Fibroblast of the aortic adventitia (primary cell): ENCODE measurements around the gene PAPPA. TPM values are rescaled to one million over a fixed set of nuclear protein-coding genes. Genes with fewer than 3 reads are reported as not detected.

Experiments used
- DNase-seq: peaks from one replicate; pipeline ENCODE4 v3.0.0-alpha.2; 2010; ENCODE audit warnings: low read depth
- H3K4me3 ChIP-seq: 2 replicates; pipeline ENCODE4 v1.5.1; 2011; ENCODE audit warnings: low read depth, mild to moderate bottlenecking, control low read depth, low read length, moderate library complexity
- total RNA-seq: library from RNA; depleted of rRNA; stranded (reverse); fragments of >200 nt; gene quantifications from 2 replicates; pipeline ENCODE4 v1.2.3, GENCODE V29; 2012; ENCODE audit warnings: low replicate concordance
- TF ChIP-seq, protein P1 (sequence below): IDR thresholded peaks from 2 replicates; pipeline ENCODE4 v1.5.1; 2011; ENCODE audit warnings: mild to moderate bottlenecking, low read length, control low read depth, inconsistent platforms; ENCODE audit not compliant: insufficient read depth

The PAPPA gene
- total RNA-seq, 1 donor, result 80.5 TPM

DNA sequence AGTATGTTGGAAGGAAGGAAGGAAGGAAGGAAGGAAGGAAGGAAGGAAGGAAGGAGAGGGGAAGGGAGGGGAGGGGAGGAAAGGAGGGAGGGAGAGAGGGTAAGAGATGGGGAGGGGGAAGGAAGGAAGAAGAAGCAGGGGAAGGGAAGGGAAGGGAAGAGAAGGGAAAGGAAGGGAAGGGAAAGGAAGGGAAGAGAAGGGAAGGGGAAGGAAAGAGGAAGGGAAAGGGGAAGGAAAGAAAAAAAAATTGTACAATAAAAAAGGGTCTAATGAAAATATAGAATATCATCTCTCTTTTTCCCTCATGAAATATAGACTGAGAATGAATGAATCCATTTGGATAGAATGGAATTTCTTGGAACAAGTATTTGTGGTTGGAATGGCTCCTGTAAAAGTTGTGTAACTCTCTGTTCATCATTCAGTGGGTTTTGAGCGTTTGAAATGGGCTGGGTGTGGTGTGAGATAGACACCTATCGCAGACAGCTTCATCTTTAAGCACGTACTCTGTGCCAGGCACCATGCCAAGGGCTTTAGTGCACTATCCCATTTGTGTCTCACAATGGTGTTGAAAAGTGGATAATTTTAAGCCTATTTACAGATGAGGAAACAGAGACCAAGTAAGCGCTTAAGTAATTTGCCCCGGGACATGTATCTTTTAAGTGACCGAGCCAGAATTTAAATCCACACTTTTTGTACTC is 11.6 kb upstream of the PAPPA start:
- peak; percentile 77 for DNase-seq
- no peak overlapping the region for H3K4me3 ChIP-seq
- TF ChIP-seq, protein P1, sequence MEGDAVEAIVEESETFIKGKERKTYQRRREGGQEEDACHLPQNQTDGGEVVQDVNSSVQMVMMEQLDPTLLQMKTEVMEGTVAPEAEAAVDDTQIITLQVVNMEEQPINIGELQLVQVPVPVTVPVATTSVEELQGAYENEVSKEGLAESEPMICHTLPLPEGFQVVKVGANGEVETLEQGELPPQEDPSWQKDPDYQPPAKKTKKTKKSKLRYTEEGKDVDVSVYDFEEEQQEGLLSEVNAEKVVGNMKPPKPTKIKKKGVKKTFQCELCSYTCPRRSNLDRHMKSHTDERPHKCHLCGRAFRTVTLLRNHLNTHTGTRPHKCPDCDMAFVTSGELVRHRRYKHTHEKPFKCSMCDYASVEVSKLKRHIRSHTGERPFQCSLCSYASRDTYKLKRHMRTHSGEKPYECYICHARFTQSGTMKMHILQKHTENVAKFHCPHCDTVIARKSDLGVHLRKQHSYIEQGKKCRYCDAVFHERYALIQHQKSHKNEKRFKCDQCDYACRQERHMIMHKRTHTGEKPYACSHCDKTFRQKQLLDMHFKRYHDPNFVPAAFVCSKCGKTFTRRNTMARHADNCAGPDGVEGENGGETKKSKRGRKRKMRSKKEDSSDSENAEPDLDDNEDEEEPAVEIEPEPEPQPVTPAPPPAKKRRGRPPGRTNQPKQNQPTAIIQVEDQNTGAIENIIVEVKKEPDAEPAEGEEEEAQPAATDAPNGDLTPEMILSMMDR, result no peak

DNA sequence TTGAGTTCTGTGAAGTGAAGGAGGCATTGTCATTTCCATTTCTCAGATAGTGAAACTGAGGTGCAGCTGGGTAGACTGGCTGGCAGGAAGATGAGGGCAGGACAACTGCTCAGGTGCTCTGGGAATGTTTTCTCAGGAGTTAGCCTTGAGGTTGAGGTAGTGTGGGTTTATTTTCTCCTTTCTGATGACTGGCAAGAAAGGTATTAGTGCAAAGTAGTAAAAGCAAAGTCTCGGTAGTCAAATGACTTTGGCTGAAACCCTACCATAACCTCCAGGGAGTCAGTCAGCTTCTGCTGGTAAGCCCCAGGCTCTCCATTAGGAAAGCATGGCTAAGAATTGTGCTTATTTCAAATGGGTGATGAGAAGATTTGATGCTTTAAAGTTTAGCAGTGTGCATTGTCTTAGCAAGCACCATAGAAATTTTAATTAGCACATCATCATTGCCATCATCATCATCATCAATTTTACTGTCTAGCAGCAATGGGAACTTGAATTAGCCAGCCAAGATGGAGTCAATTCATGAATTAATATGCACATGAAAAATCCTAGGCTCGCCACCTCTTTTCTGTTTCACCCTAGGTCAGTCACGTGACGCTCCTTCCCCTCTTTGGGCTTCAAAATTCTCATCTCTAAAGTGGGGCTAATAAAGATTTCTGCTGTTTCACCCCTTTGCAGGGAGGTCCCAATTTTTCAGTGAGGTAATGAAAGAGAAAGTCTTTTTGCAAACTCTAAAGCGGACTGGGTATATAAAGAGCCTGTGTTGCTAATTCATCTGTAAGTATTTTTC is 10.7 kb upstream of the PAPPA start:
- TF ChIP-seq, protein P1, result no peak
- DNase-seq, result no peak
- H3K4me3 ChIP-seq, result no peak overlapping the region

DNA sequence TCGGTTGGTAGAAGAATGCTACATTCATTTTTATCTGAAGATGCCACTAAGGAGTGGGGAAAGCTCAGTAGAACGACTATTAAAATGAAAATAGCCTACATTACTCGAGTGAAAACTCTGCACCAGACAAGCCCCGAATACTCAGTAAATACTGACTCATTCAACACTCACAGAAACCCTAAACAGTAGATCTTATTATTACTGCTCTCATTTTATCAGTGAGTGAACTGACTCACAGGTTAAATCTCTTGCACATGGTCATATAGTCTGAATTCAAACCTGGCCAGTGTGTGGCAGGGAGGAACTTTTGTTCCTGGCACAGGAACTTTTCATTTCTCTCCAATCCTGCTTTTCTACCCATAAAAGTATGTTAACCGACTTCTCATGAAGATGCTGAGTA is 9.6 kb upstream of the PAPPA start:
- H3K4me3 ChIP-seq, result no peak overlapping the region
- TF ChIP-seq, protein P1, result no peak
- DNase-seq, result peak; percentile 79

DNA sequence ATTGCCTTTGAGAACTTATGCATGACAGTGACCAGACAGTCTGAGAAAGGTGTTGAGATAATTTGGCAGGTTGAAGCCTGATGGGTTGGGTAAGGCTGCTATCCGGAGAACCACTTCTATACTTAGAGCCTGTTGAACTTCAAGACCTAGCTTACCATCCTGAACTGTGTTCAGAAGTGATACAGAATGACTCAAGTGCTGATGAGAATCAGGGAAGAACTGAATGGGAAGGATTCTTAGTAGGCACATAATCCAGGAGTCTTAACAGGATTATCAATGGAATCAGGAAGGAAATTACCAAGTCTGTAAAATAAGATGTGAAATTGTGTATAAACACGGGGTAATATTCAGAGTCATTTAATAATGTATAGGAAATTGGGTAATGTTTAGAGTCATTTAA is 9.0 kb upstream of the PAPPA start:
- DNase-seq, result no peak
- TF ChIP-seq, protein P1, result no peak
- no peak overlapping the region for H3K4me3 ChIP-seq

DNA sequence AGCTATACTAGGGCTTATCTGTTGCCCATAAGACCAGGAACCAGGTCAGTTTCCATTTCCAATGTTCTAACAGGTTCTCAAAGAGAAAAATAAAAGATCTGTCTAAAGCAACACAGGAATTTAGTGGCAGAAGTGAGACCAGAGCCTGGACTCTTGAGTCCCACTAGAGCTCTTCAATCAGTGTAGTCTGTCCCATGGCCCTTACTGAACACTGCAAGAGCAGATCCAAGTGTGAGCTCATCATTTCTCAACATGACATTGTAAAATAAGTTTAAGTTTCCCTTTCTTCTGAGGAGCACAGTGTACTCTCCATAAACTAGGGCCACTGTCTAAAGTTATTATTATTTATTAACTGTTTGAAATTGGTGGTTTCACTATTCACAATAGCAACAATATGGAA is 8.6 kb upstream of the PAPPA start:
- H3K4me3 ChIP-seq, result no peak overlapping the region
- DNase-seq, result no peak
- TF ChIP-seq, protein P1, result no peak

DNA sequence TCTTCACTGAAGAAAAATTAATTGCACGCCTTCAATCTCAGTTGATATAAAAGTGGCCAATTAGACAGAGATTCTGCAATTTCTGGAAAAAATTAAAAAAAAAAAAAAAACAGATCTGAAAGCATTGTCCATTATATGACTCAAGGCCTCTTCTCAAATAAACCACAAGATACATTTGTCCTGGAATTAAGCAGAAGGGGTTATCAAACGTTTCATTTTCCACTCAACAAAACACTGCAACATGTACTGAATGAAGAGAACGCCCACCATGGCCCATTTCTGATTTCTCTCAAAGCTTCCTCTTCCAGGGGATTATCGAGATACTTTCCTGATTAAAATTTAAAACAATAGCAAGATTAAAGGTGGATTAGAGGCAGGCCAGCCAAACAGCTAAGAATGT is 5.8 kb upstream of the PAPPA start:
- DNase-seq, result no peak
- no peak overlapping the region for H3K4me3 ChIP-seq
- TF ChIP-seq, protein P1, result no peak
